RWPE2 (cell line): ENCODE results near the gene ATOX1.

ENCODE experiments used
- ATAC-seq: fragments of 200-7000 bp; cut with Tn5 transposase; 3 replicates; pipeline ENCODE4 v1.9.1; 2021; ENCODE audit warnings: low read depth
- DNase-seq: peaks from one replicate; pipeline ENCODE4 v3.0.0-alpha.2; 2020; ENCODE audit warnings: low spot score
- H3K27ac ChIP-seq: fragments of 450-650 bp; 2 replicates; pipeline ENCODE4 v1.5.1; 2017; ENCODE audit warnings: mild to moderate bottlenecking; ENCODE audit not compliant: poor library complexity, severe bottlenecking
- H3K27me3 ChIP-seq: fragments of 250-450 bp; sonication (Bioruptor Pico); 2 replicates; pipeline ENCODE4 v1.5.1; 2021; ENCODE audit warnings: mild to moderate bottlenecking, moderate library complexity; ENCODE audit not compliant: insufficient read depth, poor library complexity, severe bottlenecking
- H3K36me3 ChIP-seq: fragments of 250-450 bp; sonication (Bioruptor Pico); 2 replicates; pipeline ENCODE4 v1.5.1; 2020; ENCODE audit warnings: low read depth, mild to moderate bottlenecking, moderate library complexity
- H3K4me1 ChIP-seq: fragments of 250-450 bp; sonication (Bioruptor Pico); 2 replicates; pipeline ENCODE4 v1.5.1; 2021; ENCODE audit warnings: mild to moderate bottlenecking, moderate library complexity; ENCODE audit not compliant: insufficient read depth, poor library complexity, severe bottlenecking
- H3K4me3 ChIP-seq: fragments of 250-450 bp; sonication (Bioruptor Pico); 2 replicates; pipeline ENCODE4 v1.5.1; 2021; ENCODE audit warnings: mild to moderate bottlenecking, moderate library complexity; ENCODE audit not compliant: severe bottlenecking
- H3K9me3 ChIP-seq: fragments of 250-450 bp; sonication (Bioruptor Pico); 2 replicates; pipeline ENCODE4 v1.5.1; 2021; ENCODE audit warnings: mild to moderate bottlenecking, moderate library complexity; ENCODE audit not compliant: severe bottlenecking
- CTCF ChIP-seq: fragments of 450-650 bp; IDR thresholded peaks from one replicate; pipeline ENCODE4 v1.5.1; 2017; ENCODE audit warnings: mild to moderate bottlenecking, moderate library complexity; ENCODE audit not compliant: poor library complexity, severe bottlenecking

The ATOX1 gene

GRCh38 chr5:151708126-151708525, 50.3 kb downstream of the ATOX1 start:
- no peak for ATAC-seq
- no peaks in the 10 kb centered on the region for H3K9me3 ChIP-seq
- H3K4me3 ChIP-seq, result no peak overlapping the region
- no peaks in the 10 kb centered on the region for H3K4me1 ChIP-seq
- TF ChIP-seq CTCF, result no peak
- H3K27me3 ChIP-seq, result no peaks in the 10 kb centered on the region
- H3K36me3 ChIP-seq, result no peaks in the 10 kb centered on the region
- H3K27ac ChIP-seq, result no peak overlapping the region
- no peak for DNase-seq

- TF ChIP-seq CTCF, result no peak
- Histone ChIP-seq H3K9me3 (no peaks in the 10 kb centered on the region), H3K4me3 (no peak overlapping the region), H3K27me3 (no peaks in the 10 kb centered on the region), H3K36me3 (no peaks in the 10 kb centered on the region), H3K27ac (no peak overlapping the region), H3K4me1 (no peaks in the 10 kb centered on the region)
- ATAC-seq (no peak), DNase-seq (no peak)
These were observed 50.9 kb downstream of the ATOX1 start for GRCh38 chr5:151707567-151707966.

DNA sequence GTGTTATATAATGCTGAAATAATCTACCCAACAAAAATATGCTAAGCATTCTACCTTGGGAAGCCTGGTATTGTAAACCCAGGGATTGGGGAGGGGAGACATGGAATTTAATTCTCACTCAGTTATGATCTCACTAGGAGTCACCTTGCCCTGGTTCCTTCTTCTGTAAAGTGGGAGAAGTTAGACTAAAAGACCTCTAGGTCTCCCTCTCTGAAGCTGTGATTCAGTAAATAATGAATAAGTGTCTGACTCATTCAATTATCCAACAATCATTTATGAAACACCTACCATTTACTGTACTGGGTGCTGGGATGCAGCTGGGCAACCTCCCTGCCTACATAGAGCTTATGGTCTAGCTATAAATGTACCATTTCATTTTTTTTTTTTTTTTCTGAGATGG, 51.5 kb downstream of the ATOX1 start:
- Histone ChIP-seq H3K4me1 (peaks cover 2% of the 10 kb centered on the region), H3K36me3 (no peaks in the 10 kb centered on the region), H3K27ac (peak overlapping the region; percentile 1), H3K9me3 (no peaks in the 10 kb centered on the region), H3K27me3 (no peaks in the 10 kb centered on the region), H3K4me3 (no peak overlapping the region)
- DNase-seq, result no peak
- ATAC-seq, result peak; percentile 78
- no peak for TF ChIP-seq CTCF

GRCh38 chr5:151703780-151704179, 54.7 kb downstream of the ATOX1 start:
- Histone ChIP-seq H3K27me3 (no peaks in the 10 kb centered on the region), H3K9me3 (no peaks in the 10 kb centered on the region), H3K36me3 (no peaks in the 10 kb centered on the region), H3K4me1 (peaks cover 19% of the 10 kb centered on the region), H3K27ac (no peak overlapping the region), H3K4me3 (no peak overlapping the region)
- no peak for TF ChIP-seq CTCF
- ATAC-seq, result no peak
- DNase-seq, result no peak

GRCh38 chr5:151703227-151703626, 55.2 kb downstream of the ATOX1 start:
- no peak overlapping the region for H3K4me3 ChIP-seq
- no peak for TF ChIP-seq CTCF
- no peaks in the 10 kb centered on the region for H3K27me3 ChIP-seq
- H3K4me1 ChIP-seq, result peaks cover 19% of the 10 kb centered on the region
- DNase-seq (no peak), ATAC-seq (no peak)
- H3K36me3 ChIP-seq, result no peaks in the 10 kb centered on the region
- H3K9me3 ChIP-seq, result no peaks in the 10 kb centered on the region
- H3K27ac ChIP-seq, result no peak overlapping the region
